Uterus (tissue), 2 donors: ENCODE measurements around the gene PORCN.

Experiments
- POLR2A ChIP-seq, 2 donors: fragments of 450-650 bp; IDR thresholded peaks; one replicate each; pipeline ENCODE4 v1.6.1; 2016; ENCODE audit warnings: antibody characterized with exemption in 2 of 2, mild to moderate bottlenecking in 1 of 2, moderate library complexity in 1 of 2
- TF ChIP-seq, protein P1 (sequence below), 4 experiments: fragments of 200-600 bp in 2 of 4; fragments of 450-650 bp in 2 of 4; sonication (generic) in 2 of 4; IDR thresholded peaks; one replicate each; pipeline ENCODE4 v1.5.1; 2016 to 2019; ENCODE audit warnings: antibody characterized with exemption in 4 of 4, mild to moderate bottlenecking in 2 of 4, moderate library complexity in 1 of 4

DNA sequence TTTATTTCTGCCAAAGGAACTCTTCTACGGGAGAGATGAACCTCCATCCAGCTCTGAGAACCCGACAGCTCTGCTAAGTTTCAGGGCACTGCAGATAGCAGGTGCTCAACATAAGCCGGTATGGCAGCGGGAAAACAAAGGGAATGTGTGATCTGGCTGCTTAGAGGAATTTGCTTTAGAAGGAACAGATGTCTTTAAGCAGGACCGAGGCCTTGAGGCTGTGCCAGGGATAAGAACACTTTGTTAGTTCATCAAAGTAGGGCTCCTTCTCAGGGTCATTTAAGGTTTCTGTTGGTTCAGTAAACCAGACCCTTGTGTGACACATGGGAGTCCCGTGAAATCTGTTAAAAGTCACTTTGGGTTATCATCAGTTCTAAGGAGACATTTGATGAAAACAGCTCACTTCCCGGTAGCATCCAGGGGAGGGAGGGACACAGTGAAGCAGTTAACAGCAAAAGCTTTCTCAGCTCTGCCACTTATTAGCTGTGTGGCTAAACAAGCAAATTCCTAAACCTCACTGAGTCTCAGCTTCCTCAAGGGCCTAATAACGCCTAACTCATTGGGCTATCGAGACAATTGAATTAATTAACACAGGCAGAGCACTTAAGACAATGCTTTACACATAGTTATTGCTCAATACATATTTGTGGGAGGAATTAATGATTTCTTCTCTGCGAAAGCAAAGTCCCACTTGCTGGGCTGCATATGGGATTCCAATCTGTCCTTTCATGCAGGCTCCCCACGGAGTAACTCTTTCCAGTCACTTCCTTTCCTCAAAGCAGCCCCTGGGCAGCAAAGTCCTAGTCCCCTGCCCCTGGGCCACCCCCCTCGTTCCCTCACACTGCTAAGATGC is 35.7 kb upstream of the PORCN start:
- TF ChIP-seq, protein P1, sequence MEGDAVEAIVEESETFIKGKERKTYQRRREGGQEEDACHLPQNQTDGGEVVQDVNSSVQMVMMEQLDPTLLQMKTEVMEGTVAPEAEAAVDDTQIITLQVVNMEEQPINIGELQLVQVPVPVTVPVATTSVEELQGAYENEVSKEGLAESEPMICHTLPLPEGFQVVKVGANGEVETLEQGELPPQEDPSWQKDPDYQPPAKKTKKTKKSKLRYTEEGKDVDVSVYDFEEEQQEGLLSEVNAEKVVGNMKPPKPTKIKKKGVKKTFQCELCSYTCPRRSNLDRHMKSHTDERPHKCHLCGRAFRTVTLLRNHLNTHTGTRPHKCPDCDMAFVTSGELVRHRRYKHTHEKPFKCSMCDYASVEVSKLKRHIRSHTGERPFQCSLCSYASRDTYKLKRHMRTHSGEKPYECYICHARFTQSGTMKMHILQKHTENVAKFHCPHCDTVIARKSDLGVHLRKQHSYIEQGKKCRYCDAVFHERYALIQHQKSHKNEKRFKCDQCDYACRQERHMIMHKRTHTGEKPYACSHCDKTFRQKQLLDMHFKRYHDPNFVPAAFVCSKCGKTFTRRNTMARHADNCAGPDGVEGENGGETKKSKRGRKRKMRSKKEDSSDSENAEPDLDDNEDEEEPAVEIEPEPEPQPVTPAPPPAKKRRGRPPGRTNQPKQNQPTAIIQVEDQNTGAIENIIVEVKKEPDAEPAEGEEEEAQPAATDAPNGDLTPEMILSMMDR (IDR thresholded peaks at IDR 0.05) = no peak
- TF ChIP-seq POLR2A (IDR thresholded peaks at IDR 0.05) = no peak
